Testis (tissue), 2 donors: Measurements from ENCODE around the gene NUP214.
"Not testable (repeated sequence)": the region's sequence is repeated elsewhere in the genome, so short reads cannot be mapped to it uniquely, and the experiment has no call there.

Experiments
- CTCF ChIP-seq, 3 experiments: fragments of 450-650 bp in 2 of 3; fragments of 200-600 bp in 1 of 3; sonication (generic) in 1 of 3; IDR thresholded peaks; one replicate each; pipeline ENCODE4 v1.5.1; 2016 to 2019; ENCODE audit warnings: antibody characterized with exemption in 3 of 3, mild to moderate bottlenecking in 2 of 3, moderate library complexity in 1 of 3
- POLR2A ChIP-seq: fragments of 450-650 bp; IDR thresholded peaks from one replicate; pipeline ENCODE4 v1.6.1; 2017; ENCODE audit warnings: antibody characterized with exemption, mild to moderate bottlenecking, moderate library complexity

GRCh38 chr9:131244331-131244730, 118.9 kb downstream of the NUP214 start:
- TF ChIP-seq CTCF (IDR thresholded peaks at IDR 0.05); POLR2A: not testable (repeated sequence)
